Islet of Langerhans (tissue), 1 donor: Measurements from ENCODE around the gene HOXD4.

ENCODE experiments used
- FAIRE-seq: peaks from one replicate; lab custom pipeline; 2011; peaks lifted over from hg19 to GRCh38; lab: Jason Lieb, UNC

Gene HOXD4

DNA sequence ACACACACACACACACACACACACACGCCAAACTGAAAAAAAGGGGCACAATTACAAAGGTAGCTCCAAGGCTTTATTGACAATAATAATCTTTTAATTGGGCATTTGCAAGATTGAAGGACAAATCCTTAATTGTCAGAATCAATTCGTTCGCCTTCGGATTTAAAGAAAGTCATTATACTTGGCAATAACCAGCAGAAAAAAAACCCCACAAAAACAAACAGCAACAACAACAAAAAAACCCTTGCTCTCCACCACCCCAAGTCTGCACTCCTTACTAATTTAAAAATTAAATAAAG is 23.6 kb upstream of the HOXD4 start:
- FAIRE-seq = no peak

DNA sequence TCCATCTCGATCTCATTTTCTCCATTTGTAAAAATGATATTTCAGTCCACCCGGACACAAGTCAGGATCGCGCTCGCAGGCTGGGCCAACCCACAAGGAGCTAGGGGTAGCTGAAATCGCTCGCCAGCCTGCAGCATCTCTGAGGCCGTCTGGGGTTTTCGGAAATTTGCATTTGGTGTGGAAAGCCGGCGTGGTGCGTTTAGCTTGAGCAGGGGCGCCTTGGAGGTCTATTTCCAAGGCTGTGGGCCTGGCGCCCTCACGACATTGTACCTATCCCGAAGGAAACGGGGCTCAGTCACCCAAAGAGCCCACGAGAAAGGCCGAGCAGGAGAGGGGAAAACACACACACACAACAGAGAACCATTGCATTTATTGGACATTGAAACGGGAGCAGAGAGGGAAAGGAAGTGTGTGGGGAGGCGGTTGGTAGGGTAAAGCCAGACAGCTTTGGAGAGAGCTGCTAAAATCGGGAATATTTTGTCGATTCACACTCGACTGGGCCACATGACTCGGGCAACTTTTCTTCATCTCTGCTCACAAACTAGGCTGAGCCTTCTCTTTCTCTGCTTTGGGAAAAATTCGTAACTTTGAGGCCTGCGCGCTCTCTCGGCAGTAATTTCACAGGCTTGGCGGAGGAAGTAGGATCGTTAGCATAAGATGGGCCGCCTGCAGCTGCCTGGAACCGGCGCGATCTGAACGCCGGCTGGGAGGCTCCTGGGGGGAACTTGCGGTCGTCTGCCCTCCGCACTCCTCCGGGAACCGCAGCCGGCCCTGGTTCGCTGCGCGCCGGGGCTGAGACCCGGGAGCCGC is 23.0 kb upstream of the HOXD4 start:
- no peak for FAIRE-seq

DNA sequence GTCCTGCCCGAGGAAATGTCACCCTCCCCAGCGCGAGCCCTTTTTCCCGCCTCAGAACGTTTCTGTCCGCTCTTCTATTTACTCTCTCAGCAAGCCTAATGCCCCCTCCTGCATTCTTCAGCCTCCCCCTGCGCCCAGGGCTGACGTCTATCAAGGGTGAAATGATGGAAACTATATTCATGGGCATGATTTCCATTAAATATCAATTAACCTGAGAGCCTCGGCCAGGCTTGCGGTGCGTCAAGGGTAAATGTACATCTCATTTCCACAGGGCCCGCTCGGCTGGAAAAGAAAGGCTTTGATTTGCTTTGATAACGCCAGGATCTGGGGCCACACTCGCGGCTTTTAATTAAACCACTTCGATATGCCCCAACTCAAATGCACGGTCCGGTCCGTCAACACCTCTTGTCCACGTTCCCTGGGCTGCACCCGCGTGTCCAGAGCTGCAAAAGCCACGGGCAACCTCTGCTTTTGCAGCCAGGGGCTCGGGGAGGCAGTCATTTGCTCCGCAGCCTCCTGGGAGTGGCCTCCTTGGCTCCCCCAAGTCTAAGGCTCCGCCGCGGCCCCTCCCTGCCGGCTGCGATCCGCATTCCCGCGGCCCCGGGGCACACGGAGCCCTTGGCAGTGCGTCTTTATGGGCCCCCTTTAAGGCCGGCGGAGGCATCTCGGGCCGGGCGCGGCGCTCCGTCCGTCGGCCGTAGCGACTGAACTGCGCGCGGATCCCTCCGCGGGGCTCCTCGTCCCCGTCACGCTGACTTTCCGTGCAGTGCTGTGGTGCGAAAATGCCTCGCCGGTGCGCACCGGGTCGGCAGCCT is 22.2 kb upstream of the HOXD4 start, which contains the start of gene HOXD8:
Gene HOXD8 (plus strand): TSS at position 724 of the 815 bp plus-strand sequence. CDS start 662 bp downstream, outside the sequence.
- FAIRE-seq = no peak

DNA sequence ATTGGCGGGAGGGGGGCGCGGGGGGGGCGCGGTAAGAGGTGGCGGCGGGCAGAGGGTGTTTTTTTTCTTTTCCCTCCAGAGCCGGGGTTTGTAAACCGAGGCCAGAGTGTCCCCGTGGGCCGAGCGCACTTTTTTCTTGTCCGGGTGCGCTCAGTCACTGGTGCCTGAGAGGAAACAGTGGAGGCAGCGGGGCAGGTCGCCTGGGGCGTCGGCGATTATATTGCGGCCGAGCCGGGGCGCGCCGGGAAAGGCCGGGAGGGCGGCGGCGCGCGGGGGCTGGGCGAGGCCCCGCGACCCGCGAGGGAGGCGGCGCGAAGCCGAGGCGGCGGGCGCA is 21.6 kb upstream of the HOXD4 start:
- FAIRE-seq = no peak

DNA sequence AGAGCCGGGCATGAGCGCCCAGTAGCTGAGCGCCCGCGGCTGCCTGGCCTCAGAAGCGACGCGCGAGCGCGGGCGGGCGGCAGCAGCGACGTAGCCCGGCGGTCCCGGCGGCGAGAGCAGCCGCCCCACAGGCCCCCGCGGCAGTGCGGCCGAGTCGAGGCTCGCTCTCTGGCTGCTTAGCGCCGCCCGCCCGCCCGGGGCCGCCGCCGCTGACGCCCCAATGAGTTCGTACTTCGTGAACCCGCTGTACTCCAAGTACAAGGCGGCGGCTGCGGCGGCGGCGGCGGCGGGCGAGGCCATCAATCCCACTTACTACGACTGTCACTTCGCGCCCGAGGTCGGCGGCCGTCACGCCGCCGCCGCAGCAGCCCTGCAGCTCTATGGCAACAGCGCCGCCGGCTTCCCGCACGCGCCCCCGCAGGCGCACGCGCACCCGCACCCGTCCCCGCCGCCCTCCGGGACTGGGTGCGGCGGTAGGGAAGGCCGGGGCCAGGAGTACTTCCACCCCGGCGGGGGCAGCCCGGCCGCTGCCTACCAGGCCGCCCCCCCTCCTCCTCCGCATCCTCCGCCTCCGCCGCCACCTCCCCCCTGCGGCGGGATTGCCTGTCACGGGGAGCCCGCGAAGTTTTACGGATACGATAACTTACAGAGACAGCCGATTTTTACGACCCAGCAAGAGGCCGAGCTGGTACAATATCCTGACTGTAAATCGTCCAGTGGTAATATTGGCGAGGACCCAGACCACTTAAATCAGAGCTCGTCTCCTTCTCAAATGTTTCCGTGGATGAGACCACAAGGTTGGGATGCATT is 21.0 kb upstream of the HOXD4 start:
- no peak for FAIRE-seq

DNA sequence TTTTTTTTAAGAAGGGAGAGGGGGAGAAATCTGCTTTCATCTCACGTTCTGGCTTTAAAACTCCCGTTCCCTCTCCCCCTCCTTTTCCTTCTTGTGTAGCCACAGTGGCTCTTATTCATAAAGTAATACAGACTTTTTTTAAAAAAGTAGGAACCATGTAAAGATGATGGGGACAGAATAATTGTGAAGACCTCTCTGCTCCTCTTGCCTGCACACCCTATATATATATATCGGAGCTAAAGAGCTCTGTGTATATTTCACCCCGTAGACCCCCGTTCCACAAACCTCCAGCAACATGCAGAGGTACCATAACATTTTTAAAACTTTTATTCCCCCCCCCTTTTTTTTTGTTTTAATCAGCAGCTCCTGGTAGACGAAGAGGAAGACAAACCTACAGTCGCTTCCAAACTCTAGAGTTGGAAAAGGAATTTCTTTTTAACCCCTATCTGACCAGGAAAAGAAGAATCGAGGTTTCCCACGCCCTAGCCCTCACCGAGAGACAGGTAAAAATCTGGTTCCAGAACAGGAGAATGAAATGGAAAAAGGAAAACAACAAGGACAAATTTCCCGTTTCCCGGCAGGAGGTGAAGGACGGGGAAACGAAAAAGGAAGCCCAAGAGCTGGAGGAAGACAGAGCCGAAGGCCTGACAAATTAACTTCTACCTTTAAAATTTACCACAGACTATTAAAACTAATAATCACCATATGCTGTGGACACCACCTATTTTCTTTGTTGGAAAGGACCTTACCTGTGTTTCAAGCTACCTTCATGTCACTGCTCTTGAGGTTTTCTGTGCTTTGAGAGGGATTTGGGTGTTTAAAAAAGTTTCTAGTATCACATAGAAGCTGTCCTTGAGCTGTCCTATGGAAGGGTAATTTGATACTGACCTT is 20.1 kb upstream of the HOXD4 start:
- FAIRE-seq = no peak

DNA sequence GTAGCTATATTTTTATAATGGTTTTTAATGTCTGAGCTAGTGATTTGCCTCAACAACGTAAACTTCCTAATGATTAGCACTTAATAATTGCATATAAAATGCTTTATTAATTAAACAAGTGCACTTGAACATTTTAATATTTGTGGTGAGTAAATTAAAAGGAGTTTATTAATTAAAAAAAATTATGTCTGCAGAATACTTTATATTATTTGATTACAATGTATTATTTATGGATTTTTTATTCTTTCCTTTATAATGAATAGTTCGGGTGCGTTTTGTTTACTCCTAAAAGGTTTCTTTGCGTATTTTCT is 19.5 kb upstream of the HOXD4 start:
- peak; percentile 45 for FAIRE-seq

DNA sequence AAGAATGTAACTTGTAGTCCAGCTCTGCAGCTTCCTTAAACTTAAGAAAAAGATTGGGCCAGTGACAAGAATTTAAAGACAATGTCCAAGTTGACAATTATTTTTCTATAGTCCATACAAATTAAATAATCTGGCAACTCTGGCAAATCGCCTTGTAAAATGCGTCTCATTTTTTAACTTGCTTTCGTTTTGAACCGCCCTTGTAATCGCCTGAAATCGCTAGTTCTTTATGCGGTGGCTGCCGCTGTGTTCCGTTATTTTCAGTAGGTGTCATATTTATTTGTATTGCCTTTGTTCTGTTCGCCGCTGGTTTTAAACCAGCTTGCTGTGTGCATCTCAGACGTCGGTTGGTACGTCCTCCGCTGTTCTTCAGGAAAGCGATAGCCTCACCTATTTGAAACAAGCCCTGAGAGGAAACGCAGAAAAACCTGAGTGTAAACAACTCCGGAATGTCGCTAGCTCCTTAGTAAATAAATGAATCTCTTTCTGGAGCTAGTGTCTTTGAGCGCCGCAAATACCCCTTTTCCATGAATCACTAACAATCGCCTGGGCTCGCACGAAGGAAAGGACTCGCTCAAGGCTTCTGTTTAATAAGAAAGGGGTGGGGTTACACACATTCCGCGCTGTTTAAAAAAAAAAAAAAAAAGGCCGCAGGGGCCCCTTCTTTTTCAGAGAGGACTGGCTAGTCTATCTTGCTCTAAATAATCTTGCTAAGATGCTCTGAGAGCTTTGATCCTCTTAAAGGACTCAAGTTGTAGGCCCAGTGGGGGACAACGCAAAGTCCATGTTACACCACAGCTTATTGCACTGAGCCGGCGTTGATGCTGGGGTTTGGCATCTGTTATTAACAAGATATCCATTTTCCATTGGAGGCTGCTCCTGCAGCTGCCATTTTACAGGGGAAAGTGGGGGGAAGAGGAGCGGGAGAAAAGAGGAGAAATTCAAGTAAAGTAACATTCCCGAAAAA is 18.9 kb upstream of the HOXD4 start:
- no peak for FAIRE-seq

DNA sequence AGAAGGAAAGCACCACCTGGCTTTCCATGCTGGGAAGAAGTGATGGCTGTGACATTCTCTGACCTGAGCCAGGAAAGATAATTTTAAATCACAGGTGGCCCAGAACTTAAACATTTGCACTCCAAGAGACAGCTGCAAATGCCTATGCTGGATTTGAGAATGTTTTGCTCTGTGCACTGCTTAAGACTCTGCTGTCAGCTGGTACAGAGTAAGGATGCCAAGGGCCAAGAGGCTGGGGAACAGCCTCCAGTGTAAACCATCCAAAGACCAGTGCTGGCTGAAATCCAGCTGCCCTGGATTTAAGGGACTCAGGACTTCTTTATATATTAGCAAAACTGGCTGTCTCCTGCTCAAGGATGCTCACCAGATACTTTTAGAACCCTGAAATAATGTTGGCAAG is 18.0 kb upstream of the HOXD4 start:
- FAIRE-seq = no peak

DNA sequence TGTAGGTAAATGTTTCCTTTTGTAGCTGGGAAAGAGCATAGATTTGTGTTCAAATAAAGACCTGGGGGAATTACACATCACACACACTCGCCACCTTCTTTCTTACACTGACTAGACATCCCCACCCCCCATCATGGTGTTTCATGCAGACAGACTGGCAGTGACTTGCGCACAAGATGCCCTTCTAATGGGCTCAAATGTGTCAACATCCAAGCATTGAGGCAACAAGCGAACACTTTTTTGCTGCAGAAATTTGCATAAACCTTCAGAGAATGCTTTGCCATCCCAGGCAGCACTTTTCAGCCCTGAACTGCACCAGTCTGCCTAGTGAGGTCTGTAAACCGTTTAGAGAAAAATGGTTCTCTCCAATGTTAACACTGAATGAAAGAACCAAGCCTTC is 17.3 kb upstream of the HOXD4 start:
- no peak for FAIRE-seq

DNA sequence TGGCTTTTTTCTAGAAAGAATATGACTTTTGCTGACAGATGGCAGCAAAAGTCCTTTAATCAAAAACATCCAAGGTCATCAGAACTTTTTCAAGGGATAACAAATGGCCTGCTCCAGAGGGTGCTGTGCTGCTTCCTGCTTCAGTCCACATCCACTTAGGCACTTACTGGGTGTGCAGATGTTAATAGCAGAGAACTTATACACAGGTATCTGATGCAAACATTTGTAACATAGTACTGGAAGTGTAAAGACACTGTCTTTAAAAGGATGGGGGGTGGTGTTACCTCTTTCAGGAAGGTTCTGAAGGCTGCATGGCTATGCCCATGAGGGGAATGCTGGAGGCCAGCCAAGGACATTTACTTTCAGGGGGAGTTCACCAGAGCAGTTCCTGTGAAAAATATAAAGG is 16.3 kb upstream of the HOXD4 start:
- no peak for FAIRE-seq

DNA sequence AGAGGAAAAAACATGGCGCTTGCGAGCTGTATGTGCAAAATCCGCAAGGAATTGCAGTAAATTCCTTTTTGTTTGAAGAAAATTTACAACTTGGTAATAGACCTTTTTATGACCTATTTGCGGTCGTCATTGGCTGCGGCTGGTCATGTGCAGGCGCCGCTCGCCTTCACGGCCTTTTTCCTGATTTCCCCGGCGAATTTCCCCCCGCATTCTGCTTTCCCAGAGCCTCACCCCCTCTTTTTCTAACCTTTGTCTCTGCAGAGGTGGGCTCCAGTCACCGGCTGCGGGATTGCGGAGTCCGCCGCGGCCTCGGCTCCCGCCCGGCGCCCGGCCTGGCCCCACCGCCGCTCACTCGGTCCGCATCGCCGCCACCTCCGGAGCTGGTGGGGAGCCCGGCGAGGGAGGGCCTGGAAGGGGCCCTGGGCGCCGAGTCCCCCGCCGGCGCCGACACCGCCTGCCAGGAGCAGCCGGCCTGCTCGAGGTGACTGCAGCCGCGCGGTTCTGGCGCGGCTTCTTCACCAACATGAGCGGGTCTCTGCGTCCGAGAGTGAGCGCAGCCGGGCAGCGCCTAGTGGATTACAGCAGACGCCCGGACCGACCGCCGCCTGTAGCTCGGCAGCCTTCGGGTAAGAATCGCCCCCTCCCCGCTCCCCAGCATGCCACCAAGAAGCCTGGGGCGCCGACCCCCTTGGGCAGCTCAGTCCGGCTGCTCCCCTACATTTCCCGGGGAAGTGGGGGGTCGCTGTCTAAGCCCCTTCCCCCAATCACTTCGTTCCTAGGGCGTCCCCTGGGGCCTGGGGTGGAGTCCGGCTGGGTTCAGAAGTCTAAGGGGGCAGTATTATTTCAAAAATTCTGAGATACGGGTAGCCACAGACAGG is 14.7 kb upstream of the HOXD4 start:
- FAIRE-seq = no peak

DNA sequence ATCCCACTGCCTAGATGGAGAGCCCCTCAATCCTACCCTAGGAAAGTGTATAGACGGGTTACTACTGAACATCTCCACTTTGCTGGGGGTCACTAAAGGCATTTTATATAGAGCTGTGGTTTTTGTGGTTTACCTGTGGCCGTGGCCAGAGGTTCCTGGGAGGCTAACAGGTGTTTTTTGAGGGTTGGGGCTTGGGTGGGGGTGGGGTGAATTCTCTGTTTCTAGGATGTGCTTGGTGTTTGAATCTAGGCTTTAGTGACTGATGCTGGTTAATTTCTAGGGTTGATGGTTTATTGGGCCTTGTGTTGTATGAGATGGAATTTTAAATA is 14.1 kb upstream of the HOXD4 start:
- FAIRE-seq = no peak

DNA sequence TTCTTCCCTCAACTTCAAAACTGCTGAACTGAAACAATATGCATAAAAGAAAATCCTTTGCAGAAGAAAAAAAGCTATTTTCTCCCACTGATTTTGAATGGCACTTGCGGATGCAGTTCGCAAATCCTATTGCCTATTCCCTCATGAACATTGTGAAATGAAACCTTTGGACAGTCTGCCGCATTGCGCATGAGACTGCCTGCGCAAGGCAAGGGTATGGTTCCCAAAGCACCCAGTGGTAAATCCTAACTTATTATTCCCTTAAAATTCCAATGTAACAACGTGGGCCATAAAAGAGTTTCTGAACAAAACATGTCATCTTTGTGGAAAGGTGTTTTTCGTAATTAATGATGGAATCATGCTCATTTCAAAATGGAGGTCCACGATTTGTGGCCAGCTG is 13.4 kb upstream of the HOXD4 start:
- no peak for FAIRE-seq

DNA sequence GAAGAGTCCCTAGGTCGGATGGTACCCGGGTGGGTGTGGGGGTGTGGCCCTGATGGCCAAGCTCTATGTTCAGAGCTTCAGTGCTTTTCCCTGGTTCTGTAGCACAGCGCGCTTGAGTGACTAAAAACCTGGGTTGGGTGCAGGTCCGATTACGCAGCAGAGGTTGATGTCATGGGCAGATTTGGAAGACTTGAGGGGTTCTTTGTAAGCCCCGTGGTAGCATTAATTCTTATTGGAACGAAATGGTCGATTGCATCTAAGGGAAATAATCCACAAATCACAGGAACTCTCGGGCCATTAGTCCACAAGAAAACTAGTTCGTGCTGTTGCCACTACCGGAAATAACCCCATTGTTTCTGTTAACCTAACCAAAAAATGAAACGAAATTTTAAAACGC is 12.8 kb upstream of the HOXD4 start:
- no peak for FAIRE-seq

DNA sequence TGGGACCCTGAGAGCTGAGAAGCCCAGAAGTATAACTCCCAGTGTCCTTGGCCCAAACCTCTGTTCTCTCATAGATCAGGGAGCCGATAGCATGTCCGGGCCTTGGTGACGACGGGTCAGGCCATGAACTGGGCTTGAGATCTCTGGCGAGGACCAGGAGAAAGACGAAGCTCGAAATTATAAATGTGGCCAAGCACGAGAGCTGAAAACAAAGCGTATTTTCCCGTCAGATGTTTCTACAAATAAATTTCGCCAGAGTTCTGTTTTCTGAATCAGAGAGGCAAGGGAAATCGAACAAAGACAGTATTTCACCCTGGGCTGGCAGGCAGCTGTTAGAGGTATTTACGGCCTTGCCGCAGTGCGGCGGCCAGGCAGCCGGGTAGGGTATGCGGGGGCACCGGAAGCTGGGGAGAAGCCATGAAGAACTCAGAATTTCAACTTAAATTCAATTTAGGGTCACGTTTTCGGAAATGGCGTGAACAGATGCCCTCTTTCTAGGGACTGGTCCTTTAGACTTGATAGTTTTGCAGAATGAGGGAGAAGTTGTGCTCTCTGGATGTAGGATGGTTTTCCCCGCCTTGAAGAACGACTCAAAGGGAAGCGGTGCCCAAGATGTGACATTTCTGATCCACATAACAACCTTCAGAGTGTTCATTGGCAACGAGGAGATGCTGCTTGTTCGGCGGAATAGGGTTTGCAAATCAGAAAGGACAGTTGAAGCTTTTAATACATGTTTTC is 12.3 kb upstream of the HOXD4 start:
- no peak for FAIRE-seq

DNA sequence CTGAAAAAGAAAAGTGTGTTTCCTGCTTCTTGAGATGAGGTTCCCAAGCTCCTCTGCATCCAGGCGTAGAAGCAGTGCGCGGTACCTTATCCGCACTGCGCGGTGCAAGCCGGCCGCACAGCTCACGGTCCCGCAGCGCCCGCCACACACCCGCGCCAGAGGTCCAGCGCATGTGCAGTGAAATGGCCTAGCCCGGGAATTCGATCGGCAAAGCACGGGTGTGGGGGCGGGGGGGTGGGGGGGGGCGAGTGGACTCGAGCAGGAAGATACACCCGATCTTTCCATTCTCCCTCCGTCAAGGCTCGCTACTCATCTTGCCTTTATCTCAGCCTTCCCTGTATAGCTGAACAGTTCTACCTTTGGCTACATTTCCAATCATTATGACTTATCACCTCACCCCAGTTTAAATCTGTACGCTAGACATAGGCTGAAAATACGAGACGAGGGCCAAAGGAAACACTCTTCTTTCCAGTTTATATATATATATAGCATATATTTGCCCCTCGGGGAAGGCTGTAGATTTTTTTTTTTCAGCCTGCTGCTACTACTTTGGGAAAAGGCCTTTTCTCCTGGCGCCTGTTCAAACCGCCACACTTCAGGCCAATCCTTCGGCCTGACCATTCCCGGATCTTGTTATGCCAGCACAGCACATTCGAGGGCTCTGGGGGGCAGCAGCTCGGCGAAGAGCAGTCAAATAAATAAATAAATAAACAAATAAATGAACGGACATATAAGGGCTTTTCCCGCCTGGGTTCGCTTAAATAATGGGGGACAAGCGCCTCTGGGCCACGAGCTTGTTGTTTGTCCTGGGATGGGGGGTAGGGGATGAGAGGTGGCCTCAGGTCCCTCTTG is 11.5 kb upstream of the HOXD4 start:
- FAIRE-seq = no peak

DNA sequence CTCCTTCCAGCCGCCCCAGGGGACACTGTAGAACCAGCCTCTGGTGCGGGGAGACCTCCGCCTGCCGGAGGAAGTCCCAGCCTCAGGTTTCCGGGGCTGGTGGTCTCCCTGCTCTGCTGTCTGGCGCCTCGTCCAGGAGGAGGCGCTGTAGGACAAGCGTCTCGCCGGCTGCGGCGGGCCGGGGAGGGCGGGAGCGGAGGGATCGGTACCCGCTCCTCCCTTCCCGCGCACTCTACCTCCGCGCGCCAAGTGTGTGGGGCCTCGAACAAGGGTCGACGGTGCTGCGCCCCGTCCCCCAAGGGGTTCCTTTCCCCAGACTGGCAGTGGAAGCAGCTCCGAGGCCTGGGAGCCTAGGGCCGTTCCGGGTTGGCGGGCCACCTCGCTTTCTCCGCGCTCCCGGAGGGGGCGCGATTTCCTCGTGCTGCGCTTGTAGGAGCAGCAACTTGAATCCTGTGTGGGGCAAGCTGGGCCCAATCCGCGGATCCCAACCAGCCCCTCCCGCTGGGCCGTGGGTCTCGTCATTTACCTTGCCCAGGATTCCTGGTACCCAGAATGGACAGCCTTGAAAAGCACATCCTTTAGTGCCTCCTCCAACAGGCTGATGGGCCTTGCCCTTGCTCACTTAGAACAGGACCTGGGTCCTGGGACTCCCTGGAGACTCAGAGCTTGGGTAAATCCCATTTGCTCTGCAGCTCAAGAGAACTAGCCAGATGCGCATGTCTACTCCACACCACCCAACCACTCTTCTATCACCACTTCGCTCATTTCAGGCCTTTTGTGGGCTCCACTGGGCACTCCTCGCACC is 10.6 kb upstream of the HOXD4 start:
- FAIRE-seq = no peak
